ENCODE measurements around the gene PTPN21.

GRCh38 chr14:88490168-88490567 is 64.6 kb downstream of the PTPN21 start:
- TF ChIP-seq, protein P1, sequence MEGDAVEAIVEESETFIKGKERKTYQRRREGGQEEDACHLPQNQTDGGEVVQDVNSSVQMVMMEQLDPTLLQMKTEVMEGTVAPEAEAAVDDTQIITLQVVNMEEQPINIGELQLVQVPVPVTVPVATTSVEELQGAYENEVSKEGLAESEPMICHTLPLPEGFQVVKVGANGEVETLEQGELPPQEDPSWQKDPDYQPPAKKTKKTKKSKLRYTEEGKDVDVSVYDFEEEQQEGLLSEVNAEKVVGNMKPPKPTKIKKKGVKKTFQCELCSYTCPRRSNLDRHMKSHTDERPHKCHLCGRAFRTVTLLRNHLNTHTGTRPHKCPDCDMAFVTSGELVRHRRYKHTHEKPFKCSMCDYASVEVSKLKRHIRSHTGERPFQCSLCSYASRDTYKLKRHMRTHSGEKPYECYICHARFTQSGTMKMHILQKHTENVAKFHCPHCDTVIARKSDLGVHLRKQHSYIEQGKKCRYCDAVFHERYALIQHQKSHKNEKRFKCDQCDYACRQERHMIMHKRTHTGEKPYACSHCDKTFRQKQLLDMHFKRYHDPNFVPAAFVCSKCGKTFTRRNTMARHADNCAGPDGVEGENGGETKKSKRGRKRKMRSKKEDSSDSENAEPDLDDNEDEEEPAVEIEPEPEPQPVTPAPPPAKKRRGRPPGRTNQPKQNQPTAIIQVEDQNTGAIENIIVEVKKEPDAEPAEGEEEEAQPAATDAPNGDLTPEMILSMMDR (IDR thresholded peaks at IDR 0.05) = no peak
- TF ChIP-seq POLR2A (IDR thresholded peaks at IDR 0.05) = no peak

Measured in uterus (tissue), 2 donors.